Suprapubic skin (tissue), 4 donors: ENCODE measurements around the gene IPMK. TPM values are rescaled to one million over a fixed set of nuclear protein-coding genes. Genes with fewer than 3 reads are reported as not detected.

Experiments
- DNase-seq, 2 donors: peaks; one replicate each; pipeline ENCODE4 v3.0.0-alpha.2; 2019; ENCODE audit warnings: low spot score in 2 of 2
- H3K27ac ChIP-seq: fragments of 200-600 bp; sonication (generic); one replicate; pipeline ENCODE4 v1.5.1; 2019
- H3K27me3 ChIP-seq: fragments of 200-600 bp; sonication (generic); one replicate; pipeline ENCODE4 v1.5.1; 2019
- H3K36me3 ChIP-seq: fragments of 200-600 bp; sonication (generic); one replicate; pipeline ENCODE4 v1.5.1; 2019
- H3K4me1 ChIP-seq: fragments of 200-600 bp; sonication (generic); one replicate; pipeline ENCODE4 v1.5.1; 2019
- H3K4me3 ChIP-seq: fragments of 200-600 bp; sonication (generic); one replicate; pipeline ENCODE4 v1.5.1; 2019; ENCODE audit warnings: mild to moderate bottlenecking
- H3K9me3 ChIP-seq: fragments of 200-600 bp; sonication (generic); one replicate; pipeline ENCODE4 v1.5.1; 2019
- CTCF ChIP-seq, 2 donors: fragments of 200-600 bp in 1 of 2; fragments of 450-650 bp in 1 of 2; sonication (generic) in 1 of 2; IDR thresholded peaks; one replicate each; pipeline ENCODE4 v1.5.1; 2016 to 2019; ENCODE audit warnings: antibody characterized with exemption in 2 of 2, mild to moderate bottlenecking in 1 of 2, moderate library complexity in 1 of 2
- EP300 ChIP-seq: sonication (generic); formaldehyde crosslinking; IDR thresholded peaks from one replicate; pipeline ENCODE4 v1.6.1; 2017; ENCODE audit warnings: antibody characterized with exemption
- POLR2A ChIP-seq, 2 donors: fragments of 450-650 bp; IDR thresholded peaks; one replicate each; pipeline ENCODE4 v1.6.1; 2017; ENCODE audit warnings: antibody characterized with exemption in 2 of 2, mild to moderate bottlenecking in 2 of 2, moderate library complexity in 2 of 2
- POLR2AphosphoS5 ChIP-seq, 3 donors: sonication (generic); formaldehyde crosslinking; IDR thresholded peaks; one replicate each; pipeline ENCODE4 v1.6.1; 2017; ENCODE audit warnings: antibody characterized with exemption in 3 of 3
- WGBS: methylation state at CpG from one replicate; pipeline ENCODE4 v1.1.5; 2018; 5-methylcytosine and 5-hydroxymethylcytosine counted together
- total RNA-seq, 4 donors: library from RNA; depleted of rRNA; stranded (reverse); fragments of >200 nt; gene quantifications; one replicate each; pipeline ENCODE4 v1.1.0, GENCODE V29; 2016

Gene IPMK
- total RNA-seq, 4 donors from 2014 or later, result 11.2 to 16.6 (median 14.3) TPM

- no peaks in the 10 kb centered on the region for H3K36me3 ChIP-seq
- no peak overlapping the region for H3K4me3 ChIP-seq
- H3K27me3 ChIP-seq, result no peaks in the 10 kb centered on the region
- no peaks in the 10 kb centered on the region for H3K4me1 ChIP-seq
- H3K9me3 ChIP-seq, result no peaks in the 10 kb centered on the region
- 60% methylated on average over 5 of the region's 5 CpGs for WGBS
- no peak for TF ChIP-seq POLR2A (IDR thresholded peaks at IDR 0.05)
- TF ChIP-seq CTCF (IDR thresholded peaks at IDR 0.05), result peak; percentile 66
- DNase-seq, result no peak
- H3K27ac ChIP-seq, result no peak overlapping the region
Measured at GRCh38 chr10:58291538-58292174, 24.0 kb upstream of the IPMK start.

- no peaks in the 10 kb centered on the region for H3K9me3 ChIP-seq
- no peak overlapping the region for H3K4me3 ChIP-seq
- peaks cover 26% of the 10 kb centered on the region for H3K4me1 ChIP-seq
- H3K27ac ChIP-seq, result no peak overlapping the region
- TF ChIP-seq EP300 (no peak), CTCF (IDR thresholded peaks at IDR 0.05) (no peak), POLR2A (IDR thresholded peaks at IDR 0.05) (no peak), POLR2AphosphoS5 (IDR thresholded peaks at IDR 0.05) (no peak)
- peaks cover 3% of the 10 kb centered on the region for H3K36me3 ChIP-seq
- DNase-seq, result no peak
- WGBS, result 54% methylated on average over 3 of the region's 3 CpGs
- H3K27me3 ChIP-seq, result no peaks in the 10 kb centered on the region
Measured at GRCh38 chr10:58282615-58283014, 14.9 kb upstream of the IPMK start.

GRCh38 chr10:58281092-58281752 is 13.5 kb upstream of the IPMK start:
- no peak for DNase-seq
- H3K27me3 ChIP-seq, result no peaks in the 10 kb centered on the region
- no peak overlapping the region for H3K27ac ChIP-seq
- no peak overlapping the region for H3K4me3 ChIP-seq
- H3K36me3 ChIP-seq, result peaks cover 3% of the 10 kb centered on the region
- peaks cover 26% of the 10 kb centered on the region for H3K4me1 ChIP-seq
- H3K9me3 ChIP-seq, result no peaks in the 10 kb centered on the region
- TF ChIP-seq EP300 (no peak), CTCF (IDR thresholded peaks at IDR 0.05) (no peak), POLR2A (IDR thresholded peaks at IDR 0.05) (no peak), POLR2AphosphoS5 (IDR thresholded peaks at IDR 0.05) (no peak)
- 67% methylated on average over 2 of the region's 2 CpGs for WGBS

GRCh38 chr10:58280477-58280876 is 12.8 kb upstream of the IPMK start:
- 66% methylated on average over 3 of the region's 3 CpGs for WGBS
- H3K4me1 ChIP-seq, result peaks cover 30% of the 10 kb centered on the region
- no peak overlapping the region for H3K27ac ChIP-seq
- H3K36me3 ChIP-seq, result peaks cover 3% of the 10 kb centered on the region
- DNase-seq, result no peak
- H3K9me3 ChIP-seq, result no peaks in the 10 kb centered on the region
- TF ChIP-seq POLR2A (IDR thresholded peaks at IDR 0.05), result no peak
- no peak for TF ChIP-seq POLR2AphosphoS5 (IDR thresholded peaks at IDR 0.05)
- TF ChIP-seq CTCF (IDR thresholded peaks at IDR 0.05), result no peak
- TF ChIP-seq EP300, result no peak
- H3K27me3 ChIP-seq, result no peaks in the 10 kb centered on the region
- no peak overlapping the region for H3K4me3 ChIP-seq

- peaks cover 34% of the 10 kb centered on the region for H3K4me1 ChIP-seq
- TF ChIP-seq CTCF (IDR thresholded peaks at IDR 0.05), result no peak
- TF ChIP-seq EP300, result no peak
- no peak for TF ChIP-seq POLR2A (IDR thresholded peaks at IDR 0.05)
- TF ChIP-seq POLR2AphosphoS5 (IDR thresholded peaks at IDR 0.05), result no peak
- 53% methylated on average over 1 of the region's 1 CpG for WGBS
Measured at GRCh38 chr10:58278962-58279307, 11.2 kb upstream of the IPMK start.

More at GRCh38 chr10:58278962-58279307, 11.2 kb upstream of the IPMK start:
- no peak overlapping the region for H3K27ac ChIP-seq
- H3K9me3 ChIP-seq, result no peaks in the 10 kb centered on the region
- no peak for DNase-seq
- H3K27me3 ChIP-seq, result no peaks in the 10 kb centered on the region
- H3K4me3 ChIP-seq, result no peak overlapping the region
- H3K36me3 ChIP-seq, result peaks cover 3% of the 10 kb centered on the region
